Right lobe of liver (tissue), 4 donors: ENCODE results near the gene ROBO2.

ENCODE experiments used
- POLR2A ChIP-seq: fragments of 450-650 bp; IDR thresholded peaks from one replicate; pipeline ENCODE4 v1.6.1; 2017; ENCODE audit warnings: antibody characterized with exemption, mild to moderate bottlenecking
- TF ChIP-seq, protein P1 (sequence below), 4 donors: fragments of 200-600 bp in 3 of 4; fragments of 450-650 bp in 1 of 4; IDR thresholded peaks; one replicate each; pipeline versions ENCODE4 v1.5.1 to v1.8.0; 2016 to 2022; ENCODE audit warnings: antibody characterized with exemption in 4 of 4, mild to moderate bottlenecking in 2 of 4
- donor health status: DM: no; HTN: no; CAD: no.
- donor health status: DM: no; HTN: no; CAD: no.
- donor health status: DM: no; HTN: yes; CAD: no.

- TF ChIP-seq, protein P1, sequence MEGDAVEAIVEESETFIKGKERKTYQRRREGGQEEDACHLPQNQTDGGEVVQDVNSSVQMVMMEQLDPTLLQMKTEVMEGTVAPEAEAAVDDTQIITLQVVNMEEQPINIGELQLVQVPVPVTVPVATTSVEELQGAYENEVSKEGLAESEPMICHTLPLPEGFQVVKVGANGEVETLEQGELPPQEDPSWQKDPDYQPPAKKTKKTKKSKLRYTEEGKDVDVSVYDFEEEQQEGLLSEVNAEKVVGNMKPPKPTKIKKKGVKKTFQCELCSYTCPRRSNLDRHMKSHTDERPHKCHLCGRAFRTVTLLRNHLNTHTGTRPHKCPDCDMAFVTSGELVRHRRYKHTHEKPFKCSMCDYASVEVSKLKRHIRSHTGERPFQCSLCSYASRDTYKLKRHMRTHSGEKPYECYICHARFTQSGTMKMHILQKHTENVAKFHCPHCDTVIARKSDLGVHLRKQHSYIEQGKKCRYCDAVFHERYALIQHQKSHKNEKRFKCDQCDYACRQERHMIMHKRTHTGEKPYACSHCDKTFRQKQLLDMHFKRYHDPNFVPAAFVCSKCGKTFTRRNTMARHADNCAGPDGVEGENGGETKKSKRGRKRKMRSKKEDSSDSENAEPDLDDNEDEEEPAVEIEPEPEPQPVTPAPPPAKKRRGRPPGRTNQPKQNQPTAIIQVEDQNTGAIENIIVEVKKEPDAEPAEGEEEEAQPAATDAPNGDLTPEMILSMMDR (IDR thresholded peaks at IDR 0.05), result no peak
- no peak for TF ChIP-seq POLR2A
Measured at GRCh38 chr3:77539014-77539413, 499.1 kb downstream of the ROBO2 start.
